Measurements from ENCODE around the gene UBASH3A.

Gene UBASH3A

DNA sequence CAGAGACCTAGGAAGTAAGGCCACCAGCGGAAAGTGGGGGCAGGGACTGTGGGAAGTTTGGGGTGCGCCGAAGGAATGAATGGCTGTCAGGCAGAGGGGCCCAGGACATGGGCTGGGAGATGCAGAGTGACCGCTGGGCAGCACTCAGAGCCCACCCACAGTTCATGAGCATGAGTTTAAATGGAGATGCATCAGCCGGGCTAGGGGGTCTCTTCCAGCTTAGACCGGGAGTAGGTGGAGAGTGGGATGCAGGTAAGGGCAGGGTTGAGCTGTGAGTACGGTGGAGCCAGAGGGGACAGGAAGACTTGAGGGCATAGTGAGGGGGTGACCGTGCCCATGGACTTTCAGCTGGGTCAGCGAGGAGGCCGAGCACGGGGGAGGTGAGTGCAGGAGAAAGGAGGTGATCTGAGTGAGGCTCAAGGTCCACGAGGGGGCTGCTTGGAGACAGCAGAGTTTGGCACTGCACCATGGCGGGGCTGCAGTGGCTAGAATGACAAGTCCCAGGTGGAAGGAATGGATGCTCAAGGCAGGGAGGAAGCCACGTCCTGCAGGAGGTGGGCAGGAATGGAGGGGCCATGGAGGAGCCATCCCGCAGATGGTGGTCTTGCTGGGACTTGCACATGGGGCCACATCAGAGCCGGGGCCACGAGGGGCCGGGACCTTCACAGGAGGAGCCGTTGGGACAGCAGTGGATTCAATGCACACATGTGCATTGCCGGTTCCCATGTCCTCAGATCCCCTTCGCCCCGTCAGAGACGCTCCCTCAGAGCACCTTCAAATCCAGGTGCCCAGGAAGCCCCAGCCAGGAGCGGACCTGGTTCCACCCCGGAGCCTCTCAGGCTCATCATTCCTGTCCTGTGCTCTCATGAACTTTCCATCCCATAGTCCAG, 34.9 kb downstream of the UBASH3A start:
- H3K9ac ChIP-seq (ENCODE audit: low read length), result no peak overlapping the region
- H3K4me3 ChIP-seq (ENCODE audit: low read depth in 1 of 2, low read length in 2 of 2), result no peak overlapping the region
- no peaks in the 10 kb centered on the region for H3K4me1 ChIP-seq (ENCODE audit: insufficient read depth, low read length)
- H3K27ac ChIP-seq (ENCODE audit: low read depth, low read length), result no peak overlapping the region
- H3K36me3 ChIP-seq (ENCODE audit: insufficient read depth, low read length), result no peaks in the 10 kb centered on the region
- peaks cover 0 to 12% of the 10 kb centered on the region in 2 donors for H3K27me3 ChIP-seq (ENCODE audit: control insufficient read depth in 1 of 2, insufficient read depth in 2 of 2, low read length in 2 of 2)
- no peaks in the 10 kb centered on the region for H3K9me3 ChIP-seq (ENCODE audit: low read length)

- Histone ChIP-seq H3K4me3 (ENCODE audit: low read depth in 1 of 2, low read length in 2 of 2) (no peak overlapping the region), H3K27me3 (ENCODE audit: control insufficient read depth in 1 of 2, insufficient read depth in 2 of 2, low read length in 2 of 2) (peaks cover 0 to 12% of the 10 kb centered on the region in 2 donors), H3K4me1 (ENCODE audit: insufficient read depth, low read length) (no peaks in the 10 kb centered on the region), H3K36me3 (ENCODE audit: insufficient read depth, low read length) (no peaks in the 10 kb centered on the region), H3K9ac (ENCODE audit: low read length) (no peak overlapping the region), H3K27ac (ENCODE audit: low read depth, low read length) (no peak overlapping the region), H3K9me3 (ENCODE audit: low read length) (no peaks in the 10 kb centered on the region)
Observed at GRCh38 chr21:42439284-42440186, 35.8 kb downstream of the UBASH3A start.

- Histone ChIP-seq H3K27me3 (ENCODE audit: control insufficient read depth in 1 of 2, insufficient read depth in 2 of 2, low read length in 2 of 2) (peaks cover 0 to 17% of the 10 kb centered on the region in 2 donors), H3K9me3 (ENCODE audit: low read length) (no peaks in the 10 kb centered on the region), H3K36me3 (ENCODE audit: insufficient read depth, low read length) (no peaks in the 10 kb centered on the region)
Observed at GRCh38 chr21:42440187-42440792, 36.6 kb downstream of the UBASH3A start.

GRCh38 chr21:42441963-42442362, 38.3 kb downstream of the UBASH3A start:
- H3K4me3 ChIP-seq (ENCODE audit: low read depth in 1 of 2, low read length in 2 of 2), result no peak overlapping the region
- H3K9ac ChIP-seq (ENCODE audit: low read length), result no peak overlapping the region
- no peak overlapping the region for H3K27ac ChIP-seq (ENCODE audit: low read depth, low read length)
- H3K9me3 ChIP-seq (ENCODE audit: low read length), result no peaks in the 10 kb centered on the region
- H3K36me3 ChIP-seq (ENCODE audit: insufficient read depth, low read length), result no peaks in the 10 kb centered on the region
- no peaks in the 10 kb centered on the region for H3K4me1 ChIP-seq (ENCODE audit: insufficient read depth, low read length)
- peaks cover 0 to 26% of the 10 kb centered on the region in 2 donors for H3K27me3 ChIP-seq (ENCODE audit: control insufficient read depth in 1 of 2, insufficient read depth in 2 of 2, low read length in 2 of 2)

More at GRCh38 chr21:42440187-42440792, 36.6 kb downstream of the UBASH3A start:
- H3K9ac ChIP-seq (ENCODE audit: low read length), result no peak overlapping the region
- no peaks in the 10 kb centered on the region for H3K4me1 ChIP-seq (ENCODE audit: insufficient read depth, low read length)
- no peak overlapping the region for H3K4me3 ChIP-seq (ENCODE audit: low read depth in 1 of 2, low read length in 2 of 2)
- no peak overlapping the region for H3K27ac ChIP-seq (ENCODE audit: low read depth, low read length)

GRCh38 chr21:42443181-42443785, 39.6 kb downstream of the UBASH3A start:
- no peak overlapping the region for H3K4me3 ChIP-seq (ENCODE audit: low read depth in 1 of 2, low read length in 2 of 2)
- H3K36me3 ChIP-seq (ENCODE audit: insufficient read depth, low read length), result no peaks in the 10 kb centered on the region
- H3K9ac ChIP-seq (ENCODE audit: low read length), result no peak overlapping the region
- H3K27me3 ChIP-seq (ENCODE audit: control insufficient read depth in 1 of 2, insufficient read depth in 2 of 2, low read length in 2 of 2), result peaks cover 0 to 20% of the 10 kb centered on the region in 2 donors
- no peaks in the 10 kb centered on the region for H3K9me3 ChIP-seq (ENCODE audit: low read length)
- H3K27ac ChIP-seq (ENCODE audit: low read depth, low read length), result no peak overlapping the region
- no peaks in the 10 kb centered on the region for H3K4me1 ChIP-seq (ENCODE audit: insufficient read depth, low read length)

GRCh38 chr21:42443876-42444744, 40.4 kb downstream of the UBASH3A start:
- Histone ChIP-seq H3K27me3 (ENCODE audit: control insufficient read depth in 1 of 2, insufficient read depth in 2 of 2, low read length in 2 of 2) (peaks cover 0 to 14% of the 10 kb centered on the region in 2 donors), H3K27ac (ENCODE audit: low read depth, low read length) (no peak overlapping the region), H3K4me1 (ENCODE audit: insufficient read depth, low read length) (no peaks in the 10 kb centered on the region), H3K36me3 (ENCODE audit: insufficient read depth, low read length) (no peaks in the 10 kb centered on the region), H3K4me3 (ENCODE audit: low read depth in 1 of 2, low read length in 2 of 2) (no peak overlapping the region), H3K9me3 (ENCODE audit: low read length) (no peaks in the 10 kb centered on the region), H3K9ac (ENCODE audit: low read length) (no peak overlapping the region)

GRCh38 chr21:42444745-42445059, 41.0 kb downstream of the UBASH3A start:
- H3K9ac ChIP-seq (ENCODE audit: low read length), result no peak overlapping the region
- no peaks in the 10 kb centered on the region for H3K9me3 ChIP-seq (ENCODE audit: low read length)
- no peak overlapping the region for H3K4me3 ChIP-seq (ENCODE audit: low read depth in 1 of 2, low read length in 2 of 2)
- no peaks in the 10 kb centered on the region for H3K36me3 ChIP-seq (ENCODE audit: insufficient read depth, low read length)
- H3K27me3 ChIP-seq (ENCODE audit: control insufficient read depth in 1 of 2, insufficient read depth in 2 of 2, low read length in 2 of 2), result peaks cover 0 to 14% of the 10 kb centered on the region in 2 donors
- H3K27ac ChIP-seq (ENCODE audit: low read depth, low read length), result no peak overlapping the region
- H3K4me1 ChIP-seq (ENCODE audit: insufficient read depth, low read length), result no peaks in the 10 kb centered on the region

- Histone ChIP-seq H3K27ac (ENCODE audit: low read depth, low read length) (no peak overlapping the region), H3K27me3 (ENCODE audit: control insufficient read depth in 1 of 2, insufficient read depth in 2 of 2, low read length in 2 of 2) (peaks cover 0 to 14% of the 10 kb centered on the region in 2 donors), H3K9me3 (ENCODE audit: low read length) (no peaks in the 10 kb centered on the region), H3K4me1 (ENCODE audit: insufficient read depth, low read length) (no peaks in the 10 kb centered on the region), H3K4me3 (ENCODE audit: low read depth in 1 of 2, low read length in 2 of 2) (no peak overlapping the region), H3K9ac (ENCODE audit: low read length) (no peak overlapping the region), H3K36me3 (ENCODE audit: insufficient read depth, low read length) (no peaks in the 10 kb centered on the region)
Observed at GRCh38 chr21:42445311-42445710, 41.6 kb downstream of the UBASH3A start.

DNA sequence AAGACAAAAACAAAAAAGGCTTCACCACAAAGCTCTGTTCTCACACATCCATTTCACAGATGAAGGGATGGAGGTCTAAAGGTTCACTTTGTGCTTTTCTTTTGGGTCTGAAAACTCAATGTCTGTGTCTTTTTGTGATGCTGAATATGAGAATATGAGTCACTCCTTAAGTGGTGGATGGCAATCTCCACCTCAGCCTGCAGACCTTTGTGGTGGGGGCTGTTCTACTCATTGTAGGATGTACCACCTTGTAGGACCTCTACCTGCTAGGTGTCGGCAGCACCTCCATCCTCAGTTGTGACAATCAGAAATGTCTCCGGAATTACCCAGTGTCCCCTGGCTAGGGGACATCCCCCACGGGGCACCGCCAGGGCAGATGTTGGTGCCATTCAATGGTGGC, 42.8 kb downstream of the UBASH3A start:
- H3K27me3 ChIP-seq (ENCODE audit: control insufficient read depth in 1 of 2, insufficient read depth in 2 of 2, low read length in 2 of 2), result peaks cover 0 to 14% of the 10 kb centered on the region in 2 donors
- H3K4me1 ChIP-seq (ENCODE audit: insufficient read depth, low read length), result no peaks in the 10 kb centered on the region
- no peak overlapping the region for H3K4me3 ChIP-seq (ENCODE audit: low read depth in 1 of 2, low read length in 2 of 2)
- H3K27ac ChIP-seq (ENCODE audit: low read depth, low read length), result no peak overlapping the region
- H3K9me3 ChIP-seq (ENCODE audit: low read length), result no peaks in the 10 kb centered on the region
- H3K36me3 ChIP-seq (ENCODE audit: insufficient read depth, low read length), result no peaks in the 10 kb centered on the region
- H3K9ac ChIP-seq (ENCODE audit: low read length), result no peak overlapping the region

GRCh38 chr21:42447182-42447581, 43.5 kb downstream of the UBASH3A start:
- Histone ChIP-seq H3K4me3 (ENCODE audit: low read depth in 1 of 2, low read length in 2 of 2) (no peak overlapping the region), H3K36me3 (ENCODE audit: insufficient read depth, low read length) (no peaks in the 10 kb centered on the region), H3K27me3 (ENCODE audit: control insufficient read depth in 1 of 2, insufficient read depth in 2 of 2, low read length in 2 of 2) (peaks cover 0 to 14% of the 10 kb centered on the region in 2 donors)

More at GRCh38 chr21:42447182-42447581, 43.5 kb downstream of the UBASH3A start:
- no peaks in the 10 kb centered on the region for H3K4me1 ChIP-seq (ENCODE audit: insufficient read depth, low read length)
- H3K9me3 ChIP-seq (ENCODE audit: low read length), result no peaks in the 10 kb centered on the region
- H3K27ac ChIP-seq (ENCODE audit: low read depth, low read length), result no peak overlapping the region
- H3K9ac ChIP-seq (ENCODE audit: low read length), result no peak overlapping the region

Data from muscle layer of colon (tissue), 2 donors.